H1 (cell line): Measurements from ENCODE around the gene C1orf116. TPM values are rescaled to one million over a fixed set of nuclear protein-coding genes. Genes with fewer than 3 reads are reported as not detected.
"Not testable (repeated sequence)": the region's sequence is repeated elsewhere in the genome, so short reads cannot be mapped to it uniquely, and the experiment has no call there.

Experiments
- CTCF ChIA-PET: fragments of 300-600 bp; sonication (Branson Sonifier 250); formaldehyde crosslinking; loops from one replicate; lab custom pipeline; 2021; ENCODE audit not compliant: partially characterized antibody; lab: Charles Lee
- POLR2A ChIA-PET: fragments of 300-600 bp; sonication (Branson Sonifier 250); formaldehyde crosslinking; loops from one replicate; lab custom pipeline; 2021; ENCODE audit warnings: inconsistent platforms; ENCODE audit not compliant: partially characterized antibody; lab: Charles Lee
- DNase-seq, 2 experiments: peaks; one replicate each; pipeline versions ENCODE4 v3.0.0 to v3.0.0-alpha.2; 2010 to 2022; ENCODE audit warnings: low spot score in 2 of 2, low read depth in 1 of 2, mixed read lengths in 1 of 2
- FAIRE-seq: peaks from 2 replicates; lab custom pipeline; 2011; peaks lifted over from hg19 to GRCh38; lab: Jason Lieb, UNC
- H2AFZ ChIP-seq: 2 replicates; pipeline ENCODE4 v1.8.1; 2012; ENCODE audit warnings: low read length, inconsistent platforms
- H2AK5ac ChIP-seq: 2 replicates; pipeline ENCODE4 v1.6.1; 2013; ENCODE audit warnings: low read depth, low read length
- H2BK120ac ChIP-seq: replicated peaks from 2 replicates; pipeline ENCODE3; 2013; ENCODE audit warnings: low read depth, low read length, inconsistent platforms
- H2BK12ac ChIP-seq: 2 replicates; pipeline ENCODE4 v1.6.1; 2013; ENCODE audit warnings: low read depth, low read length
- H2BK15ac ChIP-seq: 2 replicates; pipeline ENCODE4 v1.6.1; 2013; ENCODE audit warnings: low read length
- H2BK20ac ChIP-seq: 2 replicates; pipeline ENCODE4 v1.6.1; 2013; ENCODE audit warnings: low read length
- H2BK5ac ChIP-seq: 2 replicates; pipeline ENCODE4 v1.6.1; 2013; ENCODE audit warnings: low read depth, low read length
- H3K14ac ChIP-seq: 2 replicates; pipeline ENCODE4 v1.6.1; 2013; ENCODE audit warnings: inconsistent platforms; ENCODE audit not compliant: insufficient read length
- H3K18ac ChIP-seq: 2 replicates; pipeline ENCODE4 v1.6.1; 2013; ENCODE audit warnings: low read length; ENCODE audit errors: extremely low read depth
- H3K23ac ChIP-seq: 2 replicates; pipeline ENCODE4 v1.6.1; 2013; ENCODE audit warnings: inconsistent platforms; ENCODE audit not compliant: insufficient read length
- H3K23me2 ChIP-seq: 2 replicates; pipeline ENCODE4 v1.6.1; 2013; ENCODE audit warnings: low read depth, low read length
- H3K27ac ChIP-seq: 2 replicates; pipeline ENCODE4 v1.6.1; 2011; ENCODE audit warnings: low read depth, low read length, inconsistent platforms
- H3K27me3 ChIP-seq, 4 experiments: replicated peaks in 1 of 4; 1 replicate in 1 of 4; 2 replicates in 3 of 4; pipeline versions ENCODE4 v1.6.1 to v1.8.1; 2011 to 2013; ENCODE audit warnings: low read length in 3 of 4, mild to moderate bottlenecking in 3 of 4, inconsistent platforms in 2 of 4, mixed read lengths in 2 of 4, moderate library complexity in 1 of 4; ENCODE audit not compliant: control insufficient read depth in 3 of 4, insufficient read depth in 3 of 4; ENCODE audit errors: extremely low read depth in 1 of 4
- H3K36me3 ChIP-seq, 4 experiments: 2 replicates each; pipeline versions ENCODE4 v1.6.1 to v1.8.1; 2011 to 2013; ENCODE audit warnings: mild to moderate bottlenecking in 4 of 4, low read length in 3 of 4, moderate library complexity in 2 of 4, control low read depth in 1 of 4, inconsistent platforms in 1 of 4; ENCODE audit not compliant: insufficient read depth in 4 of 4, control insufficient read depth in 2 of 4
- H3K4ac ChIP-seq: replicated peaks from 2 replicates; pipeline ENCODE3; 2013; ENCODE audit warnings: low read length, low read depth, mixed read lengths, inconsistent platforms; ENCODE audit not compliant: insufficient read length
- H3K4me1 ChIP-seq, 4 experiments: replicated peaks in 1 of 4; 1 replicate in 1 of 4; 2 replicates in 3 of 4; pipeline versions ENCODE4 v1.6.1 to v1.8.1; 2011 to 2013; ENCODE audit warnings: low read length in 3 of 4, inconsistent platforms in 2 of 4, mixed read lengths in 1 of 4; ENCODE audit not compliant: insufficient read depth in 4 of 4, control insufficient read depth in 3 of 4
- H3K4me2 ChIP-seq, 2 experiments: 2 replicates each; pipeline versions ENCODE4 v1.6.1 to v1.8.1; 2011 to 2013; ENCODE audit warnings: low read depth in 2 of 2, low read length in 2 of 2, control low read depth in 1 of 2, inconsistent platforms in 1 of 2, mild to moderate bottlenecking in 1 of 2; ENCODE audit not compliant: insufficient read depth in 1 of 2
- H3K4me3 ChIP-seq, 4 experiments: fragments of 200-600, 300-600 bp in 1 of 4; sonication (generic), shearing (Covaris generic), sonication (Bioruptor Twin) in 1 of 4; 2 replicates each; pipeline versions ENCODE4 v1.5.1 to v1.8.1; 2011 to 2016; ENCODE audit warnings: low read length in 4 of 4, low read depth in 3 of 4, control low read depth in 2 of 4, inconsistent platforms in 2 of 4, mild to moderate bottlenecking in 2 of 4, mixed read lengths in 1 of 4, moderate library complexity in 1 of 4; ENCODE audit not compliant: insufficient read depth in 2 of 4; ENCODE audit errors: extremely low read depth in 1 of 4
- H3K56ac ChIP-seq: replicated peaks from 2 replicates; pipeline ENCODE3; 2013; ENCODE audit warnings: low read depth, mild to moderate bottlenecking, mixed read lengths, low read length, inconsistent platforms; ENCODE audit not compliant: insufficient read length
- H3K79me1 ChIP-seq: 2 replicates; pipeline ENCODE4 v1.6.1; 2013; ENCODE audit warnings: low read depth, low read length, control low read depth
- H3K79me2 ChIP-seq, 2 experiments: 2 replicates each; pipeline versions ENCODE4 v1.6.1 to v1.8.1; 2012 to 2013; ENCODE audit warnings: low read length in 2 of 2, mild to moderate bottlenecking in 2 of 2, inconsistent platforms in 1 of 2; ENCODE audit not compliant: insufficient read depth in 2 of 2, control insufficient read depth in 1 of 2
- H3K9ac ChIP-seq, 4 experiments: replicated peaks in 1 of 4; 1 replicate in 1 of 4; 2 replicates in 3 of 4; pipeline versions ENCODE4 v1.6.1 to v1.8.1; 2011 to 2013; ENCODE audit warnings: low read depth in 3 of 4, low read length in 3 of 4, control low read depth in 2 of 4, mild to moderate bottlenecking in 2 of 4, moderate library complexity in 2 of 4, inconsistent platforms in 1 of 4; ENCODE audit errors: extremely low read depth in 1 of 4
- H3K9me3 ChIP-seq, 2 experiments: 2 replicates each; pipeline versions ENCODE4 v1.6.1 to v1.8.1; 2012 to 2013; ENCODE audit warnings: mild to moderate bottlenecking in 2 of 2, moderate library complexity in 2 of 2, control low read depth in 1 of 2, inconsistent platforms in 1 of 2, low read depth in 1 of 2, low read length in 1 of 2, mixed read lengths in 1 of 2; ENCODE audit not compliant: insufficient read depth in 2 of 2
- H4K20me1 ChIP-seq, 2 experiments: replicated peaks in 1 of 2; 2 replicates each; pipeline versions ENCODE3 to v1.8.1; 2011 to 2013; ENCODE audit warnings: inconsistent platforms in 2 of 2, low read length in 2 of 2, mild to moderate bottlenecking in 1 of 2; ENCODE audit not compliant: insufficient read depth in 2 of 2, control insufficient read depth in 1 of 2
- H4K5ac ChIP-seq: 2 replicates; pipeline ENCODE4 v1.6.1; 2013; ENCODE audit warnings: low read length, low read depth, mixed read lengths, inconsistent platforms; ENCODE audit not compliant: insufficient read length
- H4K8ac ChIP-seq: 2 replicates; pipeline ENCODE4 v1.8.0; 2013; ENCODE audit warnings: mild to moderate bottlenecking, moderate library complexity, low read length, inconsistent platforms; ENCODE audit not compliant: insufficient read depth; ENCODE audit errors: extremely low read depth
- H4K91ac ChIP-seq: replicated peaks from 2 replicates; pipeline ENCODE3; 2013; ENCODE audit warnings: low read length, mixed read lengths, inconsistent platforms; ENCODE audit not compliant: insufficient read length
- WGBS, 2 experiments: shearing (Covaris generic) in 1 of 2; methylation state at CpG; one replicate each; pipeline versions ENCODE4 v1.1.6 to v1.1.7; 2013 to 2015; ENCODE audit warnings: low lambda C conversion rate in 2 of 2, mixed read lengths in 2 of 2, inconsistent platforms in 1 of 2, low coverage in 1 of 2, missing lambda C conversion rate in 1 of 2; ENCODE audit not compliant: insufficient replicate concordance in 2 of 2, insufficient coverage in 1 of 2, insufficient read length in 1 of 2; ENCODE audit errors: extremely low coverage in 1 of 2, missing lambda C conversion rate in 1 of 2; 5-methylcytosine and 5-hydroxymethylcytosine counted together
- polyA plus RNA-seq, 7 experiments: library from polyadenylated mRNA; depleted of rRNA in 3 of 7; stranded (reverse) in 5 of 7; unstranded in 2 of 7; fragments of >200 nt in 5 of 7; fragments of 200-250 nt in 2 of 7; gene quantifications; 1 replicate in 5 of 7; 2 replicates in 1 of 7; 4 replicates in 1 of 7; pipeline versions ENCODE4 v1.2.1 to v1.2.3, GENCODE V29; 2011 to 2013; ENCODE audit warnings: missing spikeins in 2 of 7, mixed read lengths in 2 of 7
- total RNA-seq: library from RNA; stranded (reverse); fragmentation: NEBNext Ultra II Directional; extraction: Animal tissue kit (Norgen Biotek cat#: 25700); gene quantifications from 2 replicates; pipeline ENCODE4 v1.2.1, GENCODE V29; 2021

C1orf116 gene
- total and polyA plus RNA-seq, 2 of the 8 experiments (the other 6 are each of a cell fraction or from before 2014, with no cell fraction given): 2.2 to 3.9 TPM

GRCh38 chr1:207041397-207041796 is 8.8 kb upstream of the C1orf116 start:
- H3K14ac ChIP-seq, H4K8ac ChIP-seq, H3K36me3 ChIP-seq, H3K79me1 ChIP-seq, H2BK20ac ChIP-seq, FAIRE-seq, H3K18ac ChIP-seq, H2AFZ ChIP-seq, H3K4me2 ChIP-seq, H3K9me3 ChIP-seq, H3K23me2 ChIP-seq, H3K27ac ChIP-seq, H3K4ac ChIP-seq, H2BK120ac ChIP-seq, H4K5ac ChIP-seq, DNase-seq, H2AK5ac ChIP-seq, H3K23ac ChIP-seq, H3K56ac ChIP-seq, H4K20me1 ChIP-seq, H3K4me3 ChIP-seq, H3K9ac ChIP-seq, H2BK12ac ChIP-seq, H2BK15ac ChIP-seq, H2BK5ac ChIP-seq, H4K91ac ChIP-seq, H3K4me1 ChIP-seq, H3K27me3 ChIP-seq: not testable (repeated sequence)
- ChIA-PET CTCF (interaction anchor here (1.2 kb wide), 1 partner anchor 8 kb away, joined by 3 read pairs; the partner anchor contains the start of gene C1orf116), POLR2A (interaction anchor here (0.9 to 1.7 kb wide), 2 partner anchors 10 to 11 kb away, joined by 3 to 12 read pairs; partner anchors contain the start of gene PFKFB2)
- H3K79me2 ChIP-seq: peaks cover 0 to 21% of the 10 kb centered on the region in 2 experiments; a peak in 2 of 4 replicates
- 90% methylated on average over 2 of the region's 2 CpGs; no CpG with 5 or more reads in 1 of the 2 experiments for WGBS, 2 experiments
